ENCODE results near the gene FLNA.
A peak's percentile ranks its signal among the peaks of the same experiment; 100 is the strongest.

Gene FLNA

GRCh38 chrX:154376774-154377173 lies 2.3 kb upstream of the FLNA start:
- no peak for DNase-seq

- DNase-seq, result no peak
Measured at GRCh38 chrX:154375156-154375504, 696 bp upstream of the FLNA start.

- no peak for DNase-seq
Measured at GRCh38 chrX:154373340-154374306, 811 bp downstream of the FLNA start.

GRCh38 chrX:154372612-154373022 lies 1.8 kb downstream of the FLNA start:
- DNase-seq, result no peak

DNA sequence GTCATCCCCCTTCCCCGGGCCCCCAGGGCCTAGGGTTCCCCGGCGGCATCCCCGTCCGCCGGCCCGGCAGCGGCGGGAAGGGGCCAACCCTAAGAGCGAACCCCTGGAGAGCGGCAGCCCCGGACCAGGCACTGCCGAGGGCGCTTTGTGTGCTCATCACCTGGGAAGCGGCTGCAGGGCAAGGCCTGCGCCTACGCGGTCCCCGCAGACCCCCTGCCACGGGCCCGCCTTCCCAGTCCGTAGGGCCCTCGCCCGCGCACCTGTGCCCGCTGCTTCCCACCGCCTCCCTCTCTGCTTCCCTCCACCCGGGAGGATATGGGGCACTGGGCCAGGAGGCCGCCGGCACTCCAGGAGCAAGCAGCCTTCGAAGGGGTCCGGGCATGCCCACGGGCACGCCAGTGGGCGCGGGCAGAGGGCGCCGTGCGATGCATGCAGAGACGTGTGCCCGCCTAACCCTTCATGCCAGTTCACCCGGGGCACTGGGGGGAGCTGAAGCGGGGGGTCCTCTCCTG lies 2.6 kb downstream of the FLNA start:
- no peak for DNase-seq

DNA sequence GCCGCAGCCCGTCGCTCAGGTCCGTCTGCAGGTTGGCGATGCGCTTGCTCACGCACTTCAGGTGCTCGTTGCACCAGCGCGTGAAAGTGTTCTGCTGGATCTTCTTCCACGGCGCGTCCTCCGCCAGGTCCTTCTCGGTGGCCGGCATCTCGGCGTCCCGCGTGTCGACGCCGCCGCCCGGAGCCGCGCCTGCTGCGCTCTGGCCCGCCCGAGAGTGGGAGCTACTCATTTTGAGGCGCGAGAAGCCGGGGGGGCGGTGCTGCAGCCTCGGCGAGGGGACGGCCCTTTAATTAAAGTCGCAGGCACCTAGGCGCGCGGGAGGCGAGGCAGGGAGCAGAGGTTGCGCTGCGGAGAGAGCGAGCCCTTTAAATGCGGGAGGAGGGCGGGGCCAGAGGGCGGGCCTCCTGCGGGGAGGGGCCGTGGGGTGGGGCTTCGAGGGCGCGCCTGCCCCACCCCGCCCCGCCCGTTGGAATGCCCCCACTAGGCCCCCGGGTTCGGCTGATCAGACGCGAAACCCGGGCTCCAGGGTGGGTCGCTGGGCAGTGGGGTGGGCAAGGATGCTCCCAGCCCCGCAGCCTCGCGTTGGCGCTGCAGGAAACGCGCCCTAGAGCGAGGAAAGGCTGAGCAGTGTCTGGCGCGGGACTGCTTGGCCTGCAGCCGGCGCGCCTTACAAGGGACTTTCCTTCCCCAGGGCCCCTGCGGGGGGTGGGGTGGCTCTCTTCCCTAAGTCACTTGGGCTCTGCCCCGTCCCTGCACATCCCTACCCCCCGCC lies 3.2 kb downstream of the FLNA start:
- DNase-seq, result peak; percentile 88 to 94

DNA sequence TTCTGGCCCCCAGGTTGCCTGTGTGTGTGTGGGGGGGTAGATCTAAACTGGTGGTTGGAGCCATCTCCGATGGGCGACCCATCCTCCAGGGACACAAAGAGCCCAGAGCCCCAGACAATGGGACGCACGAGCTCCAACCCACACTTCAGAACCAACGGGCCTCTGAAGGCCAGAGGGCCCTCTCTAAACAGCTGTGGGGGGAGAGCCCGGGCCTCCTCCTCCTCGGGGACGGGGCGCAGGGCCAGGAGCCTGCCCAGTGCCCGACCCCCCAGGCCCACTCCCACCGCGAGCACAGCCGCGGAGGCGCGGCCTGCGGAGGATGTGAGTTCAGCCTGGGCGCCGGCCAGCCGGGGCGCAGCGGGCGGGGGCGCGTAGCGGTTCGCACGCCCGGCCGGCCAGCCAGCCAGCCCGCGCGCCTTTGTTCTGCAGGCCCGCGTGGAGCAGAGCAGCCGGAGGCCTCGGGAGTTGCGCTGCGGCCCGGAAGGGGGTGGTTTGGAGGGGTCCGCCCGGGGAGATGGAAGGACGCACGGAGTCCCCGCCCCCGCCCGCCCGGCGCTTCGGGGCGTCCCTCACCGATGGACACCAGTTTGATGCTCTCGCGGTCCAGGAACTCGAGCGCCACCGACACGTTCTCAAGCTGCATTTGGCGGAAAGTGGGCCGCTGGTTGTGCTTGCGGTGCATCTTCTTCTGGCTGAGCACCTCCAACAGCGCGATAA lies 4.0 kb downstream of the FLNA start:
- DNase-seq, result no peak

- peak; percentile 67 to 70 for DNase-seq
Measured at GRCh38 chrX:154369449-154370299, 4.8 kb downstream of the FLNA start.

DNA sequence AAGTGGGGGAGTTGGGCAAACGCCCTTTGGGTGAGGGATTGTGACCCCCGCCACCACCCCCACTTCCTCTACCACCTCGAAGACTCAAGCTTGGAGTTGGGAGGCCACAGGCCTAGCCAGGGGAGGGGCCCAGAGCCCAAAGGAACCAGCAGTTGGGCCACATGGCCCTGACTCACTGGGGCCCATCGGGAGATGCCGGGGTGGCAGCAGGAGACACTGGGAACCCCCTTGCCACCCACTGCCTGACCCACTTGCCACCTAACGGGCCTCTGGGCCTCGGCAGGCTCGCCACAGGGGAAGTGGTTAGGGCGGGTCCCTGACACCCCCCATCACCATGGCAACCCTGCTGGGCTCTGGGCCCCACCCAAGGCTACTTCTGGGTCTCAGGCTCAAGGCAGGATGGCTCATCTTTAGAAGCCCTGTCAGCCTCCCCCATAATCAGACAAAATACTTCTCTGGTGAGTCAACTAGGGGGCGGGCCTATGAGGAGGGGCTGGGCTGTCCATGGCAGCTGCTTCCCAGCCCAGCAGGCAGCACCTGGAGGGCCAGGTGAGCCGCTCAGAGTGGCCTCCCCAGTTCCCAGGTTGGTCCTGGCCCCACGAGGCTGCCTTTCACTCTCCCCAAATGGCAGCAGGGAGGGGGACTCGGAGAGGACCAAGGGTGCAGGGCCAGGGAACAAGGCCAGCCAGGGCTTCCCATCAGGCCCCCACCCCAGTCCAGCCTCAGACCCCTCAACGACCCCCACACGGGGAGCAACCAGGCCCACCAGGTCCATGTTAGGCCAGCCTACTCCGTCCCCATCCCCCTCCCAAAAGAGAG lies 5.6 kb downstream of the FLNA start:
- peak; percentile 88 to 93 for DNase-seq

DNA sequence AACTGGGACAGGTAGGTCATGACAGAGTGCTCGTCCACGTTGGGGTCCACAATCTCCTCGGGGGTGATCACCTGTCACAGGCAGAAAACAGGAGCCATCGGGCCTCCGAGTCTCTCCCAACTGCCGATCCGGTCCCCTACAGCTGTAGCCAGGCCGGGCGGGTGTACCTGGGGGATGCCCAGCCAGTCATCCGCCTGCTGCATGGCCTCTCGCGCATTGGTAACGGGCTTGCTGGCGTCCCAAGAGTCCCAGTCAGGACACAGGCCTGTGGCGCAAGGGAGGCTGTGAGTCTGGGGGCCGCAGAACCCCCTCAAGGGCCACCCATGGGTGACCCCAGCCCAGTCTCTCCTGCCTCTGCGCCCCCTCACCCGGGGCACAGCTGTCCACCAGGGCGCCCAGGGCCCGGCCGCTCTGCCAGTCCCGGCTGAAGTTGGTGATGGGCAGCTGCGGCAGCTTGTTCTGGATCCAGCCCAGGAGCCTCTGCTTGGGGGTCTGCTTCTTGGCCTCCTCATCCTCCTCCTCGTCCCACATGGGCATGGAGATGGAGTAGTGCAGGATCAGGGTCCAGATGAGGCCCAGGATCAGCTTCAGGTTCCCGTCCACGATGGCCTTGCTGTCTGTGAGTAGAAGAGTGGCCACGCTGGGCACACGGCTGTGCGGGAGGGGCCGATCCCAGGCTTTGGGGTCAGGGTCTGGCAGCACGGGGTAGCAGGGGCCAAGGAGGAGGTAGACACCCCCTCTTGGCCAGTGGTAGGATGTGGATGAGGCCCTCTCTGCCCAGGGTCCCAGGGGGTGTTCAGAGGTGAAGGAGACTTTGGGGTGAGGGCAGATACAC lies 6.7 kb downstream of the FLNA start:
- DNase-seq, result no peak

DNA sequence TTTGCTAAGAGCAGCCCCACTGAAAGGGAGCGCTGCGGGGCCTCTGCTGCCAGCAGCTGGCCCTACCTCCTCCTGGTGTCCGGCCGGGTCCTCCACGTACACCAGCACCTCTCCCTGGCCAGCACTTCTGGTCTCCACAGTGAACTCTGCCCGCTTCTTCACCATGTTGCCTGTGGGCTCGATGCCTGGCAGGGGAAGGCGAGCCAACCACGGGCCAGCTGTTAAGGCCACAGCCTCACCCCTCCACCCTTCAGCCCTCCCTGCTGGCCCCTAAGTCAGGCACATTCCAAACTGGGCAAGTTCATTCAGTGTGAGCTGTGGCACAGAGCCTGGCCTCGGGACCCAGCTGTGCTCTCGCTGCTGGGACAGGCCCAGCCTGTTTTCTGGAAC lies 7.8 kb downstream of the FLNA start:
- no peak for DNase-seq

DNA sequence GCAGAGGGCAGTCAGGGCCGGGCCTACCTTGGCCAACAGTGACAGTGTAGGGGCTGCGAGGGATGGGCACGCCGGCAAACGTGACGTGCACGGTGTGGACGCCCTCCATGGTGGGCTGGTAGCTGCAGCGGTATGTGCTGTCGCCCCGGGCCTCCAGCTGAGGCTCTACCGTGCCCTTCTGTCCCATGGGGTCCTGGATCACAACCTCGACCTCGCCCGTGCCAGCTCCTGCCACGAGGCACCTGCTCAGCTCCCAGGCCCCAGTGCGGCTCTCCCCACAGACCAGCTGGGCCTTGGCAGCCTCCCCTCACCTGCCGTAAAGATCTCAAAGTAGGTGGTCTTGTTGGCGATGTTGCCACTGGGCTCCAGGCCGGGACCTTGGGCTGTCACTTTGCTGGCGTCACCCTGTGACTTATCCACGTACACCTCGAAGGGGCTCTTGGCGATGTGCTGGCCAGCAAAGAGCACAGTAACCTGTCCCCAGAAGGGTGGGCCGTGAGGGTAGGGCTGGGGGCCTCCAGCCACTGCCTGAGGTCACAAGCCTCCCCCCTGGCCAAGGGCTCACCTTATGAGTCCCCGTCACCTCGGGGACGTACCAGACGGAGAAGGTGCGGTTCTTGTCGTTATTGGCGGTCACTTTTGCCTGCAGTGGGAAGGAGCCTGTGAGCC lies 8.3 kb downstream of the FLNA start:
- DNase-seq, result no peak

GRCh38 chrX:154365052-154365600 lies 9.3 kb downstream of the FLNA start:
- no peak for DNase-seq

DNA sequence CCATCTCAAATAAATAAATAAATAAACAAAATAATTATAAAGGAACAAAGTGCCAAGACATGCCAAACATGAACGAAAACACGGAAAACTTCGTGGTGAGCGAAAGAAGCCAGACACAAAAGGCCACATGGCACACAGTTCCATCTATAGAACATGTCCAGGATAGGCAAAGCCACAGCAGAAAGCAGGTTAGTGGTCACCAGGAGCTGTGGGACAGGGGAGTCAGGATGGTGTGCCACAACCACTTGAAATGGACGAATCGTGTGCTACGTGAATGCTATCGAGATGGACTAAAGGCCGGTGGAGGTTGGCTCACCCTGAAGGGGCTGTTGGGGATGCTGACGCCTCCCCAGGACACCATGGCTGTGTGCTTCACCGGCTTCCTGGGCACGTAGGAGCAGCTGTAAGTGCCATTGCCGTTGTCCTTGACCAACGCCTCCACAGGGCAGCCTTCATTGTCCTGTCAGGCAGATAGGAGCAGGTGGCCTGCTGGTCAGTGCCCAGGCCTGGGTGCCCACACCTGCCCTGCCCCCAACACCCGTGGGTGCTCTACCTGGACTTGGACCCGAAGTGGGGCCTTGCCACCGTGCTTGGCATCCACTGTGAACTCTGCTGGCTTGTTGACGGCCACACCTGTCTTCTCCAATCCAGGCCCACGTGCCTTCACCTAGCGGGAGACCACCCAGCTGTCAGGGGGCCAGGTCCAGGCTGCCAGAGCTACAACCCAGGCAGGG lies 10.6 kb downstream of the FLNA start:
- DNase-seq, result no peak

DNA sequence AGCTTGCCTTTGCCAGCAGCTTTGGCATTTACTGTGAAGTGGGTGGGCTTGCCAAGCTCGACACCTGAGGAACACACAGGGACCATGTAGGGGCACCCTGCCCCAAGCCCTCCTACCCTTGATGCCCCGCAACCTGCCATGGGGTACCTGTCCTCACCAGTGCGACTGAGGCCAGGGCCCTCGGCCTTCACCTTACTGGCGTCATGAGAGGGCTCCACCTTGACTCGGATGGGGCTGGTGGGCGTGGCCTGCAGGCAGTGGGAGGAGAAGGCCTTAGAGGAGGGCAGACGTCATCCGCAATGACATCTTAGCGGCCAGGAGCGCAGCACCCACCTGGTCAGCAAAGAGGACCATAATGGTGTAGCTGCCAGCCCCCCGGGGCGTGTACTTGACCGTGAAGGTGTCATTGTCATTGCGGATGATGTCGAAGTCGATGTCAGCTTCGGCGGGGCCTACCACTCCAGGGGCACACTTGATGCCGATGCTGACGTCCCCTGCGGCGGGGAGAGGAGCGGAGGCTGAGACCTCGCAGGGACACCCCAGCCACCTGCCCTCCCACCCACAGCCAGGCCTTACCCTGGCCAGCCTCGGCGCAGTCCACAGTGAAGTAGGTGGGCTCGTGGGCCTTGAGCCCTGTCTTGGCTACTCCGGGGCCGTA lies 12.2 kb downstream of the FLNA start:
- no peak for DNase-seq

DNA sequence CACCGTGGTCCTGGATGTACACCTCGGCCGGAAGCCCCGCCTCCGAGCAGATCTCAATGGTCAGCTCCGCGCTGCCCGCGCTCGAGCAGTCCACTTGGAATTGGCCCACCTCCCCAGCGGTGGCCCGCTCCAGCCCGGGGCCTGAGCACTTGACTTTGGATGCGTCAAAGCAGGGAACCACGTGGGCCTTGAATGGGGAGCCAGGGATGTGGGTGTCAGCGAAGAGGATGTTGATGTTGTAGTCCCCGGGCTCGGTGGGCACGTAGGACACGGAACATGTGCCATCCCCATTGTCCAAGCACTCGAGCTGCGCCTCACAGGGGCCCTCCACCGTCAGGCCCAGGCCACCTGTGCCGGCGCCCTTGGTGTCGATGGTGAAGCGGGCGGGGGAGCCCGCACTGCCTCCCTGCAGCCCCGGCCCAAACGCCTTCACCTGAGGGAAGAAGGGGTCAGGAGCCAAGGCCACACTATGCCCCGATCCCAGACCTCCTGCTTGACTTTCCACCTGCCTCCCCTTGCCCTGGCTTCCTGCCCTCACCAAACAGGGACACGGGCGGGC lies 14.2 kb downstream of the FLNA start:
- no peak for DNase-seq

GRCh38 chrX:154359362-154360154 lies 14.9 kb downstream of the FLNA start:
- DNase-seq, result no peak

Measured in activated CD4-positive, alpha-beta T cell treated with anti-CD3 and anti-CD28 coated beads for 4 hours (primary cell).